PC-3 (cell line): Measurements from ENCODE around the gene DYNLL2. TPM values are rescaled to one million over a fixed set of nuclear protein-coding genes. Genes with fewer than 3 reads are reported as not detected.

Experiments
- ATAC-seq: fragments of 200-7000 bp; cut with Tn5 transposase; 2 replicates; pipeline ENCODE4 v1.9.1; 2020; ENCODE audit warnings: mild to moderate bottlenecking, moderate library complexity
- BruUV-seq: library from RNA; stranded (reverse); fragments of 400-500 nt; replicated peaks from 2 replicates; lab custom pipeline; 2021; lab: Mats Ljungman, UMichigan
- CTCF ChIA-PET: fragments of 300-600 bp; sonication (Branson Sonifier 250); formaldehyde crosslinking; loops from one replicate; lab custom pipeline; 2022; ENCODE audit warnings: antibody characterized with exemption; lab: Charles Lee
- POLR2A ChIA-PET: fragments of 300-600 bp; sonication (Branson Sonifier 250); formaldehyde crosslinking; loops from one replicate; lab custom pipeline; 2022; ENCODE audit warnings: antibody characterized with exemption; ENCODE audit not compliant: unreplicated experiment; lab: Charles Lee
- DNase-seq: peaks from one replicate; pipeline ENCODE4 v3.0.0-alpha.2; 2015
- H2AFZ ChIP-seq: fragments of 300-600 bp; sonication (generic); 2 replicates; pipeline ENCODE4 v1.6.0; 2016; ENCODE audit warnings: antibody characterized with exemption, low read length
- H3F3A ChIP-seq: fragments of 300-600 bp; sonication (generic); one replicate; pipeline ENCODE4 v1.6.0; 2017; ENCODE audit warnings: antibody characterized with exemption, low read length, control low read depth, mild to moderate bottlenecking; ENCODE audit not compliant: unreplicated experiment
- H3K27ac ChIP-seq: fragments of 300-600 bp; sonication (generic); 2 replicates; pipeline ENCODE4 v1.5.1; 2016; ENCODE audit warnings: mild to moderate bottlenecking, low read length
- H3K27me3 ChIP-seq: fragments of 300-600 bp; sonication (generic); 2 replicates; pipeline ENCODE4 v1.6.1; 2016; ENCODE audit warnings: low read length, mixed read lengths
- H3K36me3 ChIP-seq: fragments of 300-600 bp; sonication (generic); 2 replicates; pipeline ENCODE4 v1.6.1; 2016; ENCODE audit warnings: low read depth, mixed run types, low read length, mixed read lengths
- H3K4me1 ChIP-seq: fragments of 300-600 bp; sonication (generic); 2 replicates; pipeline ENCODE4 v1.5.1; 2016; ENCODE audit warnings: low read length; ENCODE audit not compliant: insufficient read depth
- H3K4me2 ChIP-seq: fragments of 300-600 bp; sonication (generic); 2 replicates; pipeline ENCODE4 v1.6.0; 2016; ENCODE audit warnings: low read length
- H3K4me3 ChIP-seq: fragments of 300-600 bp; sonication (generic); 2 replicates; pipeline ENCODE4 v1.5.1; 2016; ENCODE audit warnings: mild to moderate bottlenecking, low read length, mixed read lengths
- H3K79me2 ChIP-seq: fragments of 300-600 bp; sonication (generic); 2 replicates; pipeline ENCODE4 v1.6.1; 2017; ENCODE audit warnings: low read length, mixed read lengths
- H3K9ac ChIP-seq: fragments of 300-600 bp; sonication (generic); 2 replicates; pipeline ENCODE4 v1.6.0; 2016; ENCODE audit warnings: mild to moderate bottlenecking, low read length
- H3K9me2 ChIP-seq: fragments of 300-600 bp; sonication (generic); replicated peaks from 2 replicates; pipeline ENCODE4 v1.6.1; 2016; ENCODE audit warnings: mixed run types, low read length, mixed read lengths
- H3K9me3 ChIP-seq: fragments of 300-600 bp; sonication (generic); 2 replicates; pipeline ENCODE4 v1.6.1; 2016; ENCODE audit warnings: low read length, mixed read lengths
- H4K20me1 ChIP-seq: fragments of 300-600 bp; sonication (generic); 2 replicates; pipeline ENCODE4 v1.6.1; 2016; ENCODE audit warnings: low read length, mixed read lengths
- CTCF ChIP-seq: fragments of 300-600 bp; sonication (generic); conservative IDR thresholded peaks from 2 replicates; pipeline ENCODE4 v1.5.1; 2017; ENCODE audit warnings: antibody characterized with exemption, low read depth, mild to moderate bottlenecking, low read length
- EZH2 ChIP-seq: fragments of 300-600 bp; sonication (generic); IDR thresholded peaks from one replicate; pipeline ENCODE4 v1.6.1; 2017; ENCODE audit warnings: antibody characterized with exemption, mild to moderate bottlenecking, low read length; ENCODE audit not compliant: unreplicated experiment
- EZH2phosphoT487 ChIP-seq: fragments of 300-600 bp; sonication (generic); IDR thresholded peaks from 2 replicates; pipeline ENCODE4 v1.6.1; 2018; ENCODE audit warnings: mild to moderate bottlenecking, antibody characterized with exemption, low read length, borderline replicate concordance
- intact Hi-C: fragments of 100-400 bp; cut with micrococcal nuclease; formaldehyde crosslinking; loops from 2 replicates; pipeline ENCODE4 v1.9.0; 2023
- total RNA-seq: library from RNA; depleted of rRNA; stranded (reverse); fragments of >200 nt; gene quantifications from 2 replicates; pipeline ENCODE4 v1.2.3, GENCODE V29; 2014

The DYNLL2 gene
- total RNA-seq, 1 experiment from 2014 or later = 38.0 TPM

DNA sequence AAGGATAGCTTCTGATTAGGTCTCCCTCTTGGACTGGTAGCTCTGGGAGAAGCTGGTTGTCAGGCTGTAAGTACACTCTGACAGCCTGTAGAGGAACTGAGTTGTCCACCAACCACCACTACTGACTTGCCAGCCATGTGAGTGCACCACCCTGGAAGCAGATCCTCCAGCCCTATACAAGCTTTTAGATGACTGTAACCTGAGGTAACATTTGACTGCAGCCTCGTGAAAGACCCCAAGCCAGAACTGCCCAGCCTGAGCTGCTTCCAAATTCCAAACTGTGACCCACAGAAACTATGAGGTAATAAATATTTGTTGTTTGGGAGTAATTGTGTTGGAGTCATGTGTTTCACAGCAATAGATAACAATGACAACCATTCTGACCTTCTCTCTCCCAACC lies 30.8 kb upstream of the DYNLL2 start:
- Histone ChIP-seq H3K36me3 (no peaks in the 10 kb centered on the region), H3K79me2 (no peaks in the 10 kb centered on the region), H3K4me3 (no peak overlapping the region), H4K20me1 (no peaks in the 10 kb centered on the region), H3F3A (no peaks in the 10 kb centered on the region), H3K9ac (no peak overlapping the region), H3K4me1 (peaks cover 12% of the 10 kb centered on the region), H3K27ac (no peak overlapping the region), H2AFZ (no peak overlapping the region), H3K9me2 (no peaks in the 10 kb centered on the region), H3K4me2 (no peak overlapping the region), H3K9me3 (no peaks in the 10 kb centered on the region), H3K27me3 (no peaks in the 10 kb centered on the region)
- TF ChIP-seq EZH2phosphoT487 (no peak), CTCF (no peak), EZH2 (no peak)
- CTCF ChIA-PET = no interaction called here
- POLR2A ChIA-PET = no interaction called here
- no TSS peak for BruUV-seq
- ATAC-seq (no peak), DNase-seq (no peak)
- intact Hi-C loops = no loop called here

DNA sequence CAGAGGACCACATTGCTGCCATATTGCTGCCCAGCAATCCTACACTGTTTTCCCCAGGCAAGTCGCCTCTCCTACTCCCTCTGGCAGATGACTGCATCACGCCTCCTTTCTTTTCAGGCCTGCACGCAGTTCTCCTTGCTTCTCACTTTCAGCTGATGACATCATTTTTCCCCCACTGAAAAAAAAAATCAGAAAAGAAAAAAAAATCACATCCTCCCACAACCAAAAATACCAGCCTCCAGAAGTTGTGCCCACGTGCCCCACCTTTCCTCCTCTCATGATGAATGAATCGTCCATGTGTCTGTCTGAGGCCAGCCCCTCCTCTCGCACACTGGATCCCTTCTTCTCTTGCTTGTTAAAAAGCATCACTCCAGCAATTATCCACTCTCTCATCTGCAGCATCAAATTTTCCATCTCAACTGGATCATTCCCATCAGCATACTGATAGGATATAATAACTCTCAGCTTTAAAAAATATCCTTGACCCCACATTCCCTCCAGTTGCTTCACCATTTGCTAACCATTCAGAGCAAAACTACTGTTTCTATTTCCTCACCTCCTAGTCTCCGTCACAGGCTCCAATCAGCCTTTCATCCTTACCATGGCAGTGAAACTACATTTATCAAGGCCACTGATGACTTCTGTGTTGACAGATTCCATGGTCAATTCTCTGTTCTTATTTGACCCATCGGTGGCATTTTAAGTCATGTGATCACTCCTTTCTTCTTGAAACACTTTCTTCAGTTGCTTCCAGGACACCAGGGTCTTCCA lies 30.1 kb upstream of the DYNLL2 start:
- H3K9me2 ChIP-seq = no peaks in the 10 kb centered on the region
- no peak overlapping the region for H3K4me2 ChIP-seq
- H3K9ac ChIP-seq = no peak overlapping the region
- DNase-seq = no peak
- no peak overlapping the region for H3K4me3 ChIP-seq
- H3K4me1 ChIP-seq = peaks cover 12% of the 10 kb centered on the region
- no peaks in the 10 kb centered on the region for H3K9me3 ChIP-seq
- H3K79me2 ChIP-seq = no peaks in the 10 kb centered on the region
- no peaks in the 10 kb centered on the region for H3K36me3 ChIP-seq
- CTCF ChIA-PET = no interaction called here
- H4K20me1 ChIP-seq = no peaks in the 10 kb centered on the region
- POLR2A ChIA-PET = no interaction called here
- no peaks in the 10 kb centered on the region for H3K27me3 ChIP-seq
- no peaks in the 10 kb centered on the region for H3F3A ChIP-seq
- intact Hi-C loops = no loop called here
- TF ChIP-seq CTCF (no peak), EZH2 (no peak), EZH2phosphoT487 (no peak)
- no peak overlapping the region for H3K27ac ChIP-seq
- no TSS peak for BruUV-seq
- ATAC-seq = no peak
- no peak overlapping the region for H2AFZ ChIP-seq

DNA sequence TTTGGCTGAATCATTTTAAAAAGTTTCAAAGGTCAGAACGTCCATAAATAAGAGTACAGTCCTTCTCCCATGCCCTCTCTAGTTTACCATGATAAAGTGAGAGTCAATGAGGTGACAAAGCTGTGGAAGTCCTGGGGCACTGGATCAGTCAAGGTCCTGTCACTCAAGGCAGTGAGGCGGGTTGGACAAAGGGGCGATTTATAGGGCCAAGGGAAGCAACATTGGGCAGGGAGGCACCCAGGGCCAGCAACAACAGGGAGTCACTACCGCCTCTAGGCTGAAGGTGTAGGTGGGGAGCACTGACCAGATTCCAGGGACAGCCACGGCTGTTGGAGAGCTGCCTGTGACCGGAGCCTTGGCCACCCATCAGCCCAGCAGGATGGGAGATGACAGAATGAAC lies 28.6 kb upstream of the DYNLL2 start:
- no peak for DNase-seq
- no peak for ATAC-seq
- Histone ChIP-seq H3K4me3 (no peak overlapping the region), H3K27me3 (no peaks in the 10 kb centered on the region), H3K4me1 (peaks cover 12% of the 10 kb centered on the region), H3K4me2 (no peak overlapping the region), H3K9me3 (no peaks in the 10 kb centered on the region), H3K36me3 (no peaks in the 10 kb centered on the region), H3K27ac (no peak overlapping the region), H4K20me1 (no peaks in the 10 kb centered on the region), H3F3A (no peaks in the 10 kb centered on the region), H3K9me2 (no peaks in the 10 kb centered on the region), H2AFZ (no peak overlapping the region), H3K79me2 (no peaks in the 10 kb centered on the region), H3K9ac (no peak overlapping the region)
- ChIA-PET POLR2A (no interaction called here), CTCF (no interaction called here)
- TF ChIP-seq EZH2phosphoT487 (no peak), CTCF (no peak), EZH2 (no peak)
- intact Hi-C loops = no loop called here
- BruUV-seq = no TSS peak
